NB4 (cell line): ENCODE data around the gene ARL17B.

ENCODE experiments used
- DNase-seq: peaks from one replicate; pipeline ENCODE4 v3.0.0; 2010; ENCODE audit warnings: low read depth
- H3K4me3 ChIP-seq: one replicate; pipeline ENCODE4 v1.5.1; 2011; ENCODE audit warnings: mild to moderate bottlenecking, low read depth, low read length, moderate library complexity
- CTCF ChIP-seq: IDR thresholded peaks from one replicate; pipeline ENCODE4 v1.5.1; 2012; ENCODE audit warnings: low read depth, low read length
- MAX ChIP-seq: IDR thresholded peaks from 2 replicates; pipeline ENCODE4 v1.6.1; 2011; ENCODE audit warnings: low read depth, low read length
- MYC ChIP-seq: IDR thresholded peaks from 2 replicates; pipeline ENCODE4 v1.6.1; 2011; ENCODE audit warnings: low read depth, low read length
- POLR2A ChIP-seq: IDR thresholded peaks from 2 replicates; pipeline ENCODE4 v1.6.1; 2011; ENCODE audit warnings: mild to moderate bottlenecking; ENCODE audit not compliant: insufficient read length; ENCODE audit errors: extremely low read depth

ARL17B gene

GRCh38 chr17:46273541-46274236 is 87.9 kb downstream of the ARL17B start:
- DNase-seq: no peak
- no peak overlapping the region for H3K4me3 ChIP-seq
- TF ChIP-seq CTCF (no peak), POLR2A (no peak), MYC (no peak), MAX (no peak)

GRCh38 chr17:46270032-46270431 is 91.5 kb downstream of the ARL17B start:
- no peak overlapping the region for H3K4me3 ChIP-seq
- TF ChIP-seq POLR2A: no peak
- TF ChIP-seq MAX: no peak
- no peak for DNase-seq

GRCh38 chr17:46266656-46267544 is 94.7 kb downstream of the ARL17B start:
- H3K4me3 ChIP-seq: peak overlapping the region; percentile 80
- TF ChIP-seq MAX (peak; percentile 33; the same call in 1 of the 2 replicates), MYC (peak; percentile 37; the same call in 1 of the 2 replicates), POLR2A (peak; percentile 92), CTCF (no peak)
- DNase-seq: peak; percentile 94

- TF ChIP-seq MAX (peak; percentile 74), MYC (0 out of 2 replicates have a peak, but pooled peaks have one; percentile 66)
- DNase-seq: peak; percentile 39
- H3K4me3 ChIP-seq: peak overlapping the region; percentile 60
Observed at GRCh38 chr17:46266063-46266655, 95.4 kb downstream of the ARL17B start.

GRCh38 chr17:46264456-46265198 is 96.9 kb downstream of the ARL17B start:
- TF ChIP-seq MAX: no peak
- TF ChIP-seq CTCF: no peak
- no peak for TF ChIP-seq POLR2A
- no peak for TF ChIP-seq MYC
- no peak overlapping the region for H3K4me3 ChIP-seq
- no peak for DNase-seq

GRCh38 chr17:46262271-46262670 is 99.3 kb downstream of the ARL17B start:
- no peak for DNase-seq
- TF ChIP-seq MAX (no peak), CTCF (no peak)
- no peak overlapping the region for H3K4me3 ChIP-seq
